HL-60 (cell line): ENCODE results near the gene TTC1.

Source experiments
- DNase-seq, 2 experiments: peaks; one replicate each; pipeline ENCODE4 v3.0.0-alpha.2; 2010 to 2020; ENCODE audit warnings: low read depth in 1 of 2, low spot score in 1 of 2
- H3K27ac ChIP-seq: fragments of 250-450 bp; sonication (Bioruptor Pico); replicated peaks from 2 replicates; pipeline ENCODE4 v1.5.1; 2020; ENCODE audit warnings: mild to moderate bottlenecking, moderate library complexity
- H3K27me3 ChIP-seq: fragments of 250-450 bp; sonication (Bioruptor Pico); 2 replicates; pipeline ENCODE4 v1.5.1; 2021; ENCODE audit warnings: mild to moderate bottlenecking, moderate library complexity; ENCODE audit not compliant: insufficient read depth, poor library complexity, severe bottlenecking
- H3K4me3 ChIP-seq: replicated peaks from 2 replicates; pipeline ENCODE4 v1.5.1; 2011; ENCODE audit warnings: mild to moderate bottlenecking, control low read depth, low read length; ENCODE audit not compliant: insufficient read depth
- CTCF ChIP-seq: IDR thresholded peaks from one replicate; pipeline ENCODE4 v1.5.1; 2011; ENCODE audit warnings: low read length, control low read depth, inconsistent platforms; ENCODE audit not compliant: insufficient read depth
- GABPA ChIP-seq: IDR thresholded peaks from 2 replicates; pipeline ENCODE4 v1.6.1; 2012; ENCODE audit warnings: low read depth
- POLR2AphosphoS5 ChIP-seq: IDR thresholded peaks from 2 replicates; pipeline ENCODE4 v1.6.1; 2012; ENCODE audit warnings: low read depth
- REST ChIP-seq: IDR thresholded peaks from 2 replicates; pipeline ENCODE4 v1.6.1; 2012; ENCODE audit warnings: low read depth; ENCODE audit not compliant: insufficient replicate concordance
- SPI1 ChIP-seq: IDR thresholded peaks from 2 replicates; pipeline ENCODE4 v1.6.1; 2012; ENCODE audit warnings: low read depth, mild to moderate bottlenecking, borderline replicate concordance

Gene TTC1

GRCh38 chr5:159975462-159976019, 33.4 kb upstream of the TTC1 start:
- Histone ChIP-seq H3K27ac (no peak overlapping the region), H3K4me3 (no peak overlapping the region), H3K27me3 (peaks cover 33% of the 10 kb centered on the region)
- DNase-seq = no peak
- TF ChIP-seq SPI1 (no peak), POLR2AphosphoS5 (no peak), REST (no peak), GABPA (no peak), CTCF (no peak)

GRCh38 chr5:159976921-159977320, 32.0 kb upstream of the TTC1 start:
- no peak overlapping the region for H3K4me3 ChIP-seq
- no peak for DNase-seq
- H3K27me3 ChIP-seq = peaks cover 21% of the 10 kb centered on the region
- TF ChIP-seq SPI1 = no peak
- no peak for TF ChIP-seq GABPA
- TF ChIP-seq POLR2AphosphoS5 = no peak
- TF ChIP-seq REST = no peak
- TF ChIP-seq CTCF = no peak
- no peak overlapping the region for H3K27ac ChIP-seq

GRCh38 chr5:159978358-159978757, 30.6 kb upstream of the TTC1 start:
- DNase-seq = no peak
- Histone ChIP-seq H3K4me3 (no peak overlapping the region), H3K27ac (no peak overlapping the region), H3K27me3 (peaks cover 13% of the 10 kb centered on the region)
- TF ChIP-seq SPI1 = no peak
- no peak for TF ChIP-seq CTCF
- no peak for TF ChIP-seq GABPA
- TF ChIP-seq POLR2AphosphoS5 = no peak
- no peak for TF ChIP-seq REST
